GM23338 (cell line): Measurements from ENCODE around the gene PRKACA. TPM values are rescaled to one million over a fixed set of nuclear protein-coding genes. Genes with fewer than 3 reads are reported as not detected.
A peak's percentile ranks its signal among the peaks of the same experiment; 100 is the strongest.

Source experiments
- ATAC-seq: fragments of 200-7000 bp; cut with Tn5 transposase; 3 replicates; pipeline ENCODE4 v1.9.1; 2020
- DNase-seq: peaks from one replicate; pipeline ENCODE4 v3.0.0-alpha.2; 2015; ENCODE audit warnings: low spot score
- H2AFZ ChIP-seq: fragments of 200-600 bp; sonication (generic); 2 replicates; pipeline ENCODE4 v1.8.0; 2016; ENCODE audit warnings: antibody characterized with exemption, mild to moderate bottlenecking, moderate library complexity
- H3F3A ChIP-seq: fragments of 200-600 bp; sonication (generic); replicated peaks from 2 replicates; pipeline ENCODE4 v1.8.0; 2017; ENCODE audit warnings: antibody characterized with exemption, mixed run types, low read depth
- H3K27ac ChIP-seq: fragments of 200-600 bp; sonication (generic); 2 replicates; pipeline ENCODE4 v1.6.1; 2016; ENCODE audit warnings: low read depth
- H3K27me3 ChIP-seq: fragments of 200-600 bp; sonication (generic); 2 replicates; pipeline ENCODE4 v1.8.0; 2016; ENCODE audit warnings: mild to moderate bottlenecking, mixed run types, moderate library complexity; ENCODE audit not compliant: insufficient read depth
- H3K36me3 ChIP-seq: fragments of 200-600 bp; sonication (generic); 2 replicates; pipeline ENCODE4 v1.8.0; 2016; ENCODE audit warnings: mild to moderate bottlenecking; ENCODE audit not compliant: insufficient read depth
- H3K4me1 ChIP-seq: fragments of 200-600 bp; sonication (generic); 2 replicates; pipeline ENCODE4 v1.8.0; 2016; ENCODE audit warnings: mild to moderate bottlenecking, moderate library complexity; ENCODE audit not compliant: insufficient read depth
- H3K4me2 ChIP-seq: fragments of 200-600 bp; sonication (generic); 2 replicates; pipeline ENCODE4 v1.7.1; 2017; ENCODE audit warnings: mixed run types
- H3K4me3 ChIP-seq: fragments of 200-600 bp; sonication (generic); 2 replicates; pipeline ENCODE4 v1.6.1; 2016; ENCODE audit warnings: mixed run types
- H3K79me2 ChIP-seq: fragments of 200-600 bp; sonication (generic); replicated peaks from 2 replicates; pipeline ENCODE4 v1.8.0; 2017; ENCODE audit warnings: mild to moderate bottlenecking; ENCODE audit not compliant: insufficient read depth
- H3K9me2 ChIP-seq: fragments of 200-600 bp; sonication (generic); 2 replicates; pipeline ENCODE4 v1.8.0; 2017; ENCODE audit not compliant: insufficient read depth
- H4K20me1 ChIP-seq: fragments of 200-600 bp; sonication (generic); replicated peaks from 2 replicates; pipeline ENCODE4 v1.8.0; 2017; ENCODE audit warnings: mild to moderate bottlenecking; ENCODE audit not compliant: insufficient read depth
- H3K27ac Mint-ChIP-seq: 2 replicates; pipeline ENCODE4 v1.8.0; 2020; ENCODE audit warnings: inconsistent platforms, mild to moderate bottlenecking, moderate library complexity, mixed read lengths
- H3K27me3 Mint-ChIP-seq: 3 replicates; pipeline ENCODE4 v1.8.0; 2022; ENCODE audit warnings: low read depth, mild to moderate bottlenecking, moderate library complexity, mixed read lengths, inconsistent platforms; ENCODE audit not compliant: insufficient read depth, poor library complexity
- H3K36me3 Mint-ChIP-seq: 3 replicates; pipeline ENCODE4 v1.8.0; 2021; ENCODE audit warnings: low read depth, mild to moderate bottlenecking, inconsistent platforms, moderate library complexity, mixed read lengths
- H3K4me1 Mint-ChIP-seq: 3 replicates; pipeline ENCODE4 v1.8.0; 2020; ENCODE audit warnings: mild to moderate bottlenecking, inconsistent platforms, mixed read lengths
- H3K4me3 Mint-ChIP-seq: 3 replicates; pipeline ENCODE4 v1.8.0; 2021; ENCODE audit warnings: moderate library complexity, mild to moderate bottlenecking, inconsistent platforms, mixed read lengths
- H3K9me3 Mint-ChIP-seq: 3 replicates; pipeline ENCODE4 v1.8.0; 2020; ENCODE audit warnings: moderate library complexity, mild to moderate bottlenecking, inconsistent platforms, mixed read lengths
- CREB1 ChIP-seq: fragments of 250-450 bp; sonication (Bioruptor Pico); IDR thresholded peaks from 2 replicates; pipeline ENCODE4 v1.5.0; 2020; ENCODE audit warnings: low read depth, mild to moderate bottlenecking, moderate library complexity
- CTCF ChIP-seq, 2 experiments: fragments of 200-600 bp in 1 of 2; sonication (generic) in 1 of 2; conservative IDR thresholded peaks; 2 replicates each; pipeline versions ENCODE4 v1.5.1 to v1.6.1; 2016 to 2017; ENCODE audit warnings: antibody characterized with exemption in 2 of 2, low read depth in 2 of 2, mild to moderate bottlenecking in 2 of 2, moderate library complexity in 1 of 2
- EZH2 ChIP-seq: fragments of 200-600 bp; sonication (generic); IDR thresholded peaks from one replicate; pipeline ENCODE4 v1.8.0; 2017; ENCODE audit warnings: antibody characterized with exemption, mild to moderate bottlenecking, low read depth; ENCODE audit not compliant: unreplicated experiment
- JUNB ChIP-seq: IDR thresholded peaks from one replicate; pipeline ENCODE4 v1.6.1; 2016; ENCODE audit warnings: antibody characterized with exemption; ENCODE audit not compliant: unreplicated experiment
- NANOG ChIP-seq: IDR thresholded peaks from 2 replicates; pipeline ENCODE4 v1.6.1; 2016; ENCODE audit warnings: antibody characterized with exemption, borderline replicate concordance
- POLR2AphosphoS5 ChIP-seq: IDR thresholded peaks from 2 replicates; pipeline ENCODE4 v1.6.1; 2016; ENCODE audit warnings: antibody characterized with exemption, low read depth
- ZNF331 ChIP-seq: fragments of 250-450 bp; sonication (Bioruptor Pico); IDR thresholded peaks from 2 replicates; pipeline ENCODE4 v1.5.0; 2020; ENCODE audit warnings: low read depth, mild to moderate bottlenecking, moderate library complexity
- ZNF462 ChIP-seq: fragments of 250-450 bp; sonication (Bioruptor Pico); IDR thresholded peaks from 2 replicates; pipeline ENCODE4 v1.5.0; 2020; ENCODE audit warnings: mild to moderate bottlenecking, moderate library complexity
- polyA plus RNA-seq: library from polyadenylated mRNA; unstranded; fragments of >200 nt; fragmentation: Nextera tagmentation; extraction: Ambion mirVana; gene quantifications from 2 replicates; pipeline ENCODE4 v1.2.1, GENCODE V29; 2016
- total RNA-seq: library from RNA; depleted of rRNA; stranded (reverse); fragments of >200 nt; shearing (Covaris generic); gene quantifications from 2 replicates; pipeline ENCODE4 v1.2.3, GENCODE V29; 2014

Gene PRKACA
- total and polyA plus RNA-seq, 2 experiments from 2014 or later: 13.0 to 31.3 TPM

- peaks cover 11% of the 10 kb centered on the region for H4K20me1 ChIP-seq
These were observed 3.7 kb downstream of the PRKACA start for GRCh38 chr19:14113762-14114414.

GRCh38 chr19:14112809-14113385 is 4.7 kb downstream of the PRKACA start:
- H3K27ac Mint-ChIP-seq: 0 out of 2 replicates have a peak overlapping the region, but pooled peaks have one; percentile 44
- Histone ChIP-seq H3K4me3 (0 out of 2 replicates have a peak overlapping the region, but pooled peaks have one; percentile 30), H2AFZ (no peak overlapping the region), H3K4me2 (peak overlapping the region; percentile 68), H3K79me2 (peaks cover 17% of the 10 kb centered on the region), H3K36me3 (no peaks in the 10 kb centered on the region), H3F3A (peaks cover 15% of the 10 kb centered on the region), H3K9me2 (no peaks in the 10 kb centered on the region), H3K27me3 (no peaks in the 10 kb centered on the region), H4K20me1 (peaks cover 11% of the 10 kb centered on the region), H3K4me1 (peaks cover 42% of the 10 kb centered on the region), H3K27ac (peak overlapping the region; percentile 63; the same call in 1 of the 2 replicates)
- H3K4me3 Mint-ChIP-seq: peak overlapping the region; percentile 42; the same call in 1 of the 3 replicates
- no peak for ATAC-seq
- H3K27me3 Mint-ChIP-seq: peaks cover 5% of the 10 kb centered on the region
- H3K9me3 Mint-ChIP-seq: no peaks in the 10 kb centered on the region; the same call in 2 of the 3 replicates
- no peaks in the 10 kb centered on the region for H3K36me3 Mint-ChIP-seq
- peaks cover 36% of the 10 kb centered on the region for H3K4me1 Mint-ChIP-seq
- DNase-seq: peak; percentile 57
- no peak for TF ChIP-seq ZNF331
- no peak for TF ChIP-seq CREB1 (CRISPR knock-in tag)
- TF ChIP-seq JUNB: no peak
- no peak for TF ChIP-seq POLR2AphosphoS5
- no peak for TF ChIP-seq ZNF462 (CRISPR knock-in tag)

More at GRCh38 chr19:14113762-14114414, 3.7 kb downstream of the PRKACA start:
- H3K4me3 Mint-ChIP-seq: no peak overlapping the region
- Histone ChIP-seq H3K9me2 (no peaks in the 10 kb centered on the region), H3K27me3 (no peaks in the 10 kb centered on the region), H3K4me1 (peaks cover 46% of the 10 kb centered on the region), H3F3A (peaks cover 21% of the 10 kb centered on the region), H3K36me3 (no peaks in the 10 kb centered on the region), H3K4me2 (peak overlapping the region; percentile 68), H3K4me3 (no peak overlapping the region), H3K27ac (no peak overlapping the region), H3K79me2 (peaks cover 17% of the 10 kb centered on the region), H2AFZ (no peak overlapping the region)
- peaks cover 9% of the 10 kb centered on the region for H3K27me3 Mint-ChIP-seq
- DNase-seq (peak; percentile 57), ATAC-seq (no peak)
- no peaks in the 10 kb centered on the region; the same call in 2 of the 3 replicates for H3K36me3 Mint-ChIP-seq
- peaks cover 41% of the 10 kb centered on the region for H3K4me1 Mint-ChIP-seq
- no peaks in the 10 kb centered on the region; the same call in 2 of the 3 replicates for H3K9me3 Mint-ChIP-seq
- TF ChIP-seq EZH2 (no peak), ZNF331 (no peak), CREB1 (CRISPR knock-in tag) (no peak), NANOG (no peak), CTCF (conservative IDR thresholded peaks at IDR 0.05; ENCODE audit: low read depth in 2 of 2) (peak; percentile 66 to 70)
- H3K27ac Mint-ChIP-seq: no peak overlapping the region
